HepG2 (cell line): Measurements from ENCODE around the gene DLX6. TPM values are rescaled to one million over a fixed set of nuclear protein-coding genes. Genes with fewer than 3 reads are reported as not detected.

Experiments
- ATAC-seq: fragments of 200-7000 bp; cut with Tn5 transposase; 3 replicates; pipeline ENCODE4 v1.9.1; 2020; ENCODE audit warnings: mild to moderate bottlenecking, moderate library complexity
- BruUV-seq: library from RNA; stranded (reverse); fragments of 400-500 nt; replicated peaks from 2 replicates; lab custom pipeline; 2021; lab: Mats Ljungman, UMichigan
- CTCF ChIA-PET: fragments of 300-600 bp; formaldehyde crosslinking; extraction: SDS; loops from one replicate; lab custom pipeline; 2021; ENCODE audit warnings: low total read pairs, inconsistent platforms, low intra/inter-chr PET ratio; lab: Yijun Ruan, JAX
- POLR2A ChIA-PET: fragments of 350-600 bp; sonication (Branson Sonifier 250); formaldehyde crosslinking; loops from one replicate; lab custom pipeline; 2020; ENCODE audit warnings: antibody characterized with exemption, inconsistent platforms; lab: Yijun Ruan, JAX
- DNase-seq: peaks from one replicate; pipeline ENCODE4 v3.0.0-alpha.2; 2015; ENCODE audit warnings: low spot score
- FAIRE-seq: peaks from 3 replicates; lab custom pipeline; 2011; peaks lifted over from hg19 to GRCh38; lab: Jason Lieb, UNC
- H2AFZ ChIP-seq: one replicate; pipeline ENCODE4 v1.6.1; 2011; ENCODE audit warnings: low read length, inconsistent platforms
- H3K27ac ChIP-seq: fragments of 300-600 bp; 3 replicates; pipeline ENCODE4 v1.8.0; 2011; ENCODE audit warnings: mixed run types, mild to moderate bottlenecking, mixed read lengths, low read length, inconsistent platforms; ENCODE audit not compliant: insufficient read depth; ENCODE audit errors: extremely low read length
- H3K27me3 ChIP-seq, 2 experiments: fragments of 200-600 bp in 1 of 2; 2 replicates in 1 of 2; 3 replicates in 1 of 2; pipeline versions ENCODE4 v1.6.0 to v1.8.0; 2011; ENCODE audit warnings: low read length in 2 of 2, mild to moderate bottlenecking in 2 of 2, moderate library complexity in 2 of 2, inconsistent platforms in 1 of 2; ENCODE audit not compliant: insufficient read depth in 2 of 2, control insufficient read depth in 1 of 2
- H3K36me3 ChIP-seq, 2 experiments: fragments of 200-600 bp in 1 of 2; replicated peaks in 1 of 2; 2 replicates in 1 of 2; 3 replicates in 1 of 2; pipeline versions ENCODE4 v1.5.1 to v1.8.0; 2011; ENCODE audit warnings: low read length in 2 of 2, inconsistent platforms in 1 of 2; ENCODE audit not compliant: insufficient read depth in 2 of 2, control insufficient read depth in 1 of 2
- H3K4me1 ChIP-seq: 2 replicates; pipeline ENCODE4 v1.5.1; 2012; ENCODE audit warnings: low read length, inconsistent platforms; ENCODE audit not compliant: insufficient read depth
- H3K4me2 ChIP-seq: 2 replicates; pipeline ENCODE4 v1.6.0; 2011; ENCODE audit warnings: low read depth, low read length, inconsistent platforms
- H3K4me3 ChIP-seq, 3 experiments: fragments of 200-600 bp in 1 of 3; sonication (generic), shearing (Covaris generic) in 1 of 3; replicated peaks in 1 of 3; 2 replicates each; pipeline ENCODE4 v1.5.1; 2011 to 2016; ENCODE audit warnings: low read length in 3 of 3, inconsistent platforms in 2 of 3, low read depth in 2 of 3, mild to moderate bottlenecking in 2 of 3, control low read depth in 1 of 3, mixed read lengths in 1 of 3; ENCODE audit not compliant: insufficient read depth in 1 of 3
- H3K79me2 ChIP-seq: one replicate; pipeline ENCODE4 v1.6.1; 2011; ENCODE audit warnings: low read length, inconsistent platforms; ENCODE audit not compliant: insufficient read depth
- H3K9ac ChIP-seq: 2 replicates; pipeline ENCODE4 v1.6.0; 2011; ENCODE audit warnings: mild to moderate bottlenecking, low read depth, low read length, inconsistent platforms; ENCODE audit not compliant: insufficient read depth
- H3K9me3 ChIP-seq: 2 replicates; pipeline ENCODE4 v1.5.1; 2012; ENCODE audit warnings: mild to moderate bottlenecking, low read length
- H4K20me1 ChIP-seq: 2 replicates; pipeline ENCODE4 v1.6.0; 2011; ENCODE audit warnings: inconsistent platforms, mild to moderate bottlenecking, low read length, moderate library complexity; ENCODE audit not compliant: insufficient read depth
- REST ChIP-seq, 2 experiments: IDR thresholded peaks; 2 replicates each; pipeline ENCODE4 v1.6.1; 2011 to 2012; ENCODE audit warnings: low read length in 2 of 2, borderline replicate concordance in 1 of 2, low read depth in 1 of 2, mild to moderate bottlenecking in 1 of 2, moderate library complexity in 1 of 2
- ZBED4 ChIP-seq: sonication (generic); formaldehyde crosslinking; IDR thresholded peaks from 2 replicates; pipeline ENCODE4 v1.4.0; 2020; ENCODE audit warnings: missing genetic modification reagents, borderline replicate concordance
- ZKSCAN8 ChIP-seq: IDR thresholded peaks from 2 replicates; pipeline ENCODE4 v1.6.1; 2016; ENCODE audit warnings: borderline replicate concordance, missing genetic modification reagents, missing compliant biosample characterization
- ZNF253 ChIP-seq: sonication (generic); formaldehyde crosslinking; IDR thresholded peaks from 2 replicates; pipeline ENCODE4 v1.8.0; 2022; ENCODE audit warnings: mild to moderate bottlenecking, missing genetic modification reagents, borderline replicate concordance
- WGBS: methylation state at CpG from one replicate; pipeline ENCODE4 v1.1.6; 2017; ENCODE audit warnings: low lambda C conversion rate; 5-methylcytosine and 5-hydroxymethylcytosine counted together
- in situ Hi-C: cut with HindIII; loops from 2 replicates; pipeline ENCODE4 v1.10.0; 2017; ENCODE audit warnings: low pct_unique_long_range_greater_than_20kb; ENCODE audit not compliant: extremely low pct_ligation_motif_present
- intact Hi-C: fragments of 100-400 bp; cut with micrococcal nuclease; formaldehyde crosslinking; loops from one replicate; pipeline ENCODE4 v1.10.0; 2022; ENCODE audit not compliant: unreplicated experiment
- polyA plus RNA-seq, 8 experiments: library from polyadenylated mRNA; depleted of rRNA in 3 of 8; stranded (reverse) in 7 of 8; unstranded in 1 of 8; fragments of >200 nt; fragmentation: Illumina TruSeq in 4 of 8; extraction: Trizol in 4 of 8; gene quantifications; 2 replicates each; pipeline versions ENCODE4 v1.2.1 to v1.2.3, GENCODE V29; 2011 to 2016; ENCODE audit warnings: low read depth in 4 of 8, missing spikeins in 1 of 8, mixed read lengths in 1 of 8; ENCODE audit not compliant: insufficient read depth in 1 of 8
- total RNA-seq, 5 experiments: library from RNA; depleted of rRNA; stranded (reverse); fragments of >200 nt; fragmentation: Illumina TruSeq; extraction: Trizol; gene quantifications; 2 replicates each; pipeline ENCODE4 v1.2.3, GENCODE V29; 2016; ENCODE audit warnings: low read depth in 1 of 5

Gene DLX6
- total and polyA plus RNA-seq, 2 of the 13 experiments (the other 11 are each of a cell fraction or from before 2014, with no cell fraction given), result 3.5 to 5.5 TPM

- TF ChIP-seq ZBED4 (CRISPR knock-in tag), result no peak
- no peak for TF ChIP-seq REST (IDR thresholded peaks at IDR 0.05; ENCODE audit: borderline replicate concordance in 1 of 2, low read depth in 1 of 2, low read length in 2 of 2)
Measured at GRCh38 chr7:96962221-96962885, 43.0 kb upstream of the DLX6 start (continued).

GRCh38 chr7:96968981-96969380 lies 36.4 kb upstream of the DLX6 start:
- in situ Hi-C loops, result no loop called here

More at GRCh38 chr7:96968981-96969380, 36.4 kb upstream of the DLX6 start:
- H3K9me3 ChIP-seq, result no peaks in the 10 kb centered on the region
- H3K4me3 ChIP-seq, result no peak overlapping the region
- no peak overlapping the region for H2AFZ ChIP-seq
- POLR2A ChIA-PET, result no interaction called here
- peaks cover 6 to 9% of the 10 kb centered on the region in 2 experiments; a peak in 4 of 5 replicates for H3K36me3 ChIP-seq
- H3K27me3 ChIP-seq, result no peaks in the 10 kb centered on the region
- intact Hi-C loops, result no loop called here
- H3K4me1 ChIP-seq, result peaks cover 31% of the 10 kb centered on the region
- WGBS, result 93% methylated on average over 2 of the region's 2 CpGs
- H3K79me2 ChIP-seq, result no peaks in the 10 kb centered on the region
- CTCF ChIA-PET, result no interaction called here
- ATAC-seq (no peak), FAIRE-seq (no peak), DNase-seq (no peak)
- H3K9ac ChIP-seq, result no peak overlapping the region
- H3K27ac ChIP-seq, result no peak overlapping the region
- no TSS peak for BruUV-seq
- H4K20me1 ChIP-seq, result no peaks in the 10 kb centered on the region
- TF ChIP-seq ZKSCAN8 (CRISPR knock-in tag), result no peak
- TF ChIP-seq ZNF253 (CRISPR knock-in tag), result no peak
- no peak overlapping the region for H3K4me2 ChIP-seq
